ENCODE measurements around the gene OS9. TPM values are rescaled to one million over a fixed set of nuclear protein-coding genes. Genes with fewer than 3 reads are reported as not detected.

OS9 gene
- total and polyA plus RNA-seq, 9 donors: 128 to 387 (median 200) TPM

DNA sequence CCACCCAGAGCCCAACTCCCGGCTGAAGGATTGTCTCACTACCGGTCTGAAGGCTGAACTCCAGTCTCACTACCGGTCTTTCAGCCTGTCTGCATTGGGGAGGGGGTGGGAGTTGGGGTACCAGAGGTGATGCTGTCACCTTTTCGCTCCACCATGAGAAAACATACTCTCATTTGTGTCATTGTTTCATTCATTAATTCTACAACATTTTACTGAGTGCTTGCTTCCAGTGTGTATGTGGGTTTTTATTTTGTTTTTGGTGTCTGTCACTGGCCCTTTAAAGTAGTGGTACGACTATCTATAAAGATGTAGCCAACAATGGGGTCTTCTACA is 58.7 kb downstream of the OS9 start:
- TF ChIP-seq, protein P1, sequence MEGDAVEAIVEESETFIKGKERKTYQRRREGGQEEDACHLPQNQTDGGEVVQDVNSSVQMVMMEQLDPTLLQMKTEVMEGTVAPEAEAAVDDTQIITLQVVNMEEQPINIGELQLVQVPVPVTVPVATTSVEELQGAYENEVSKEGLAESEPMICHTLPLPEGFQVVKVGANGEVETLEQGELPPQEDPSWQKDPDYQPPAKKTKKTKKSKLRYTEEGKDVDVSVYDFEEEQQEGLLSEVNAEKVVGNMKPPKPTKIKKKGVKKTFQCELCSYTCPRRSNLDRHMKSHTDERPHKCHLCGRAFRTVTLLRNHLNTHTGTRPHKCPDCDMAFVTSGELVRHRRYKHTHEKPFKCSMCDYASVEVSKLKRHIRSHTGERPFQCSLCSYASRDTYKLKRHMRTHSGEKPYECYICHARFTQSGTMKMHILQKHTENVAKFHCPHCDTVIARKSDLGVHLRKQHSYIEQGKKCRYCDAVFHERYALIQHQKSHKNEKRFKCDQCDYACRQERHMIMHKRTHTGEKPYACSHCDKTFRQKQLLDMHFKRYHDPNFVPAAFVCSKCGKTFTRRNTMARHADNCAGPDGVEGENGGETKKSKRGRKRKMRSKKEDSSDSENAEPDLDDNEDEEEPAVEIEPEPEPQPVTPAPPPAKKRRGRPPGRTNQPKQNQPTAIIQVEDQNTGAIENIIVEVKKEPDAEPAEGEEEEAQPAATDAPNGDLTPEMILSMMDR (IDR thresholded peaks at IDR 0.05): peak in 1 of 3 donors; percentile 10
- TF ChIP-seq POLR2A (IDR thresholded peaks at IDR 0.05): no peak
- TF ChIP-seq EP300 (IDR thresholded peaks at IDR 0.05): no peak
- intact Hi-C loops (cut with DNase I): no loop called here
- H3K27ac ChIP-seq: no peak overlapping the region
- WGBS, 3 donors: 1 to 3% (median 2%) methylated on average over 5 of the region's 5 CpGs
- no peaks in the 10 kb centered on the region for H3K36me3 ChIP-seq
- no peaks in the 10 kb centered on the region for H3K9me3 ChIP-seq
- no peaks in the 10 kb centered on the region for H3K27me3 ChIP-seq
- DNase-seq: no peak
- peaks cover 9% of the 10 kb centered on the region for H3K4me1 ChIP-seq (ENCODE audit: insufficient read depth)
- peak overlapping the region; percentile 31 for H3K4me3 ChIP-seq

DNA sequence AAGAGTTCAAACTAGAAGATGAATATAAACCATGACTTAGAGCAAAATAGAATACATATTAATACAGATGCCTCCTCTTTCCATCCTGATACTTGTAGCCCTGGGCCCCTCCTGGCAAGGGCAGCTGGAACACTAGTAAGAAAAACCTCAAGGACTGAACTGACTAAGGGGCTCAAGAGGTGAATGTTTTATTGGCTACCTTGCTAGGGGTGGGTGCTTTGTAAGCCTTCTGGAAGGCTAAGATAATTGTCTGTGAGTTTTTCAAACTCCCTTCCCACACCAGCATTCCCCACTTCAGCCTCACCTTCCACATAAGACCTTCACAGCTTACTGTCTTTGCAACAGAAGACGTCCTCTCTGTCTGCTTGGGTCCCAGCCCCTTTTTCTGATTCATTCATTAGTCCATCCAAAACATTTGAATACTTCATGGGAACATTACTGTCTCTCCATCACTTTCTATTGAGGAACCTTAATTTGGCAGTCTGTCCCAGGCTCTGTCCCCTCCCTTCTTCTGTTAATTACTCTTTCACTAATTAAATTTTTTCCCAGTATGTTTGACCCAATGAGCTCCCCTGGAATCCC is 59.9 kb downstream of the OS9 start:
- TF ChIP-seq, protein P1 (IDR thresholded peaks at IDR 0.05): no peak
- TF ChIP-seq EP300 (IDR thresholded peaks at IDR 0.05) (no peak), POLR2A (IDR thresholded peaks at IDR 0.05) (no peak)
- Histone ChIP-seq H3K27ac (no peak overlapping the region), H3K9me3 (peaks cover 0 to 10% of the 10 kb centered on the region in 2 donors), H3K27me3 (no peaks in the 10 kb centered on the region), H3K36me3 (no peaks in the 10 kb centered on the region), H3K4me3 (no peak overlapping the region), H3K4me1 (ENCODE audit: insufficient read depth) (peaks cover 9% of the 10 kb centered on the region)
- intact Hi-C loops (cut with DNase I): no loop called here
- WGBS, 3 donors: 12 to 23% (median 17%) methylated on average over 1 of the region's 1 CpG
- DNase-seq: no peak

DNA sequence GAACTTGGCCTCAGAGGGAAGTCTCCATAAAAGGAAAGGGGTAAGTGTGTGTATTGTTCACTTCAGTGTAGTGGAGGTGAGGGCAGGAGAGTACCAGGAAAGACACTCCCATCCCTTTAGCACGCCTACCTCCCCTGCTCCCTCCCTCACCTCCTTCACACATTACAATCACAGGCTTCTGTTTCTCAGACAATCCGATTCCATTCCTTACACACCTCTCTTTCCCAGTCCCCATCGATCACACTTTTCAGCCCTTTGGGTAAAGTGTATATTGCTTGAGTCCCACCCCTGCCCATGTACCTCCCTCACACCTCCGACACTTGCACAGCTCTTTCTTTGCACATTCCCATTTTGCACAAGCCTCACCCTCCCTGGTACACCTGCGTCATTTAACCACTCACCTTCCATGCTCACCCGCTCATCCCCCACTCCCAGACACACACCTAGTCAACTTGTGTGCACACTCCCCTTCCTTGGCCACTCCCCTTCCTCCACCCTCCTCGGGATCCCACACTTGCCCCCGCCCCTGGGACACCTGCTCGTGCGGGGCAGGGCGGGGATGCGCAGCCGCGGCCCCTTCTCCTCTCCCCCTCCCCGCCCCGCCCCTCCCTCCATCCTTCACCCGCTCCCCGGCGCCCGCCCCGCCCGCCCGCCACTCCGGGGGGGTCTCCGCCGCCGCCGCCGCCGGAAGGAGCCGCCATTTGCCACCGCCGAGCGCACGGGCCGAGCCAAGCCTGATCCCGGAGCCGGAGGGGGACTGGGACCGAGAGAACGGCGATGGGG is 60.7 kb downstream of the OS9 start, which contains the start of gene MARCHF9:
MARCHF9 (plus strand) TSS at position 693 of the 783 bp plus-strand sequence. CDS start 426 bp downstream, outside the sequence.
- DNase-seq: peak in 4 of 5 donors; percentile 54 to 64 (median 60)
- no peak for TF ChIP-seq EP300 (IDR thresholded peaks at IDR 0.05)
- no peak for TF ChIP-seq POLR2A (IDR thresholded peaks at IDR 0.05)
- TF ChIP-seq, protein P1 (IDR thresholded peaks at IDR 0.05): no peak
- Histone ChIP-seq H3K9me3 (peaks cover 0 to 10% of the 10 kb centered on the region in 2 donors), H3K27ac (peak within 1 kb of the TSS in 1 of 2 donors; percentile 9), H3K27me3 (no peaks in the 10 kb centered on the region), H3K4me1 (ENCODE audit: insufficient read depth) (peaks cover 9% of the 10 kb centered on the region), H3K4me3 (peak within 1 kb of the TSS; percentile 69), H3K36me3 (no peaks in the 10 kb centered on the region)
- WGBS, 3 donors: 1 to 4% (median 2%) methylated on average over 18 to 38 of the region's 41 CpGs
- intact Hi-C loops (cut with DNase I): no loop called here

DNA sequence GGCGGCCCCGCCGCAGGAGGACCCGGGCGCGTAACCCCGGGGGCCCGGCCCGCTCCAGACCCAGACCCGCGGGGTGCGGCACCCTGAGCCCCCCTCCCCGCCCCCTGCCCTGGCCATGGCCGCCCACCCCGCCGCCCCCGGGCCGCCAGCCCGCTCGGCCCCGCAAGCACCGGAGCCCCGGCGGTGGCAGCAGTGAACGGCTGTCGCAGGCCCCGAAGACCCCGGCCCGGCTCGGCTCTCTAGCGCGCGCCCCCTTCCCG is 61.2 kb downstream of the OS9 start:
- peak overlapping the region in 1 of 2 donors; percentile 9 for H3K27ac ChIP-seq

More for the DNA sequence above, 61.2 kb downstream of the OS9 start:
- Histone ChIP-seq H3K36me3 (no peaks in the 10 kb centered on the region), H3K4me1 (ENCODE audit: insufficient read depth) (peaks cover 9% of the 10 kb centered on the region), H3K9me3 (peaks cover 0 to 10% of the 10 kb centered on the region in 2 donors), H3K4me3 (peak overlapping the region; percentile 69), H3K27me3 (no peaks in the 10 kb centered on the region)
- TF ChIP-seq, protein P1 (IDR thresholded peaks at IDR 0.05): no peak
- TF ChIP-seq EP300 (IDR thresholded peaks at IDR 0.05): no peak
- TF ChIP-seq POLR2A (IDR thresholded peaks at IDR 0.05): no peak
- 0 to 1% methylated on average over 10 to 34 of the region's 34 CpGs; no CpG with 5 or more reads in 1 of the 3 donors for WGBS, 3 donors
- peak in 2 of 5 donors; percentile 52 to 60 for DNase-seq
- intact Hi-C loops (cut with DNase I): no loop called here
